Middle frontal gyrus (tissue), 1 donor: ENCODE measurements around the gene KCNK18.

Experiments
- DNase-seq: peaks from one replicate; pipeline ENCODE4 v3.0.0-alpha.2; 2015; ENCODE audit warnings: low spot score; ENCODE audit errors: extremely low spot score

The KCNK18 gene

DNA sequence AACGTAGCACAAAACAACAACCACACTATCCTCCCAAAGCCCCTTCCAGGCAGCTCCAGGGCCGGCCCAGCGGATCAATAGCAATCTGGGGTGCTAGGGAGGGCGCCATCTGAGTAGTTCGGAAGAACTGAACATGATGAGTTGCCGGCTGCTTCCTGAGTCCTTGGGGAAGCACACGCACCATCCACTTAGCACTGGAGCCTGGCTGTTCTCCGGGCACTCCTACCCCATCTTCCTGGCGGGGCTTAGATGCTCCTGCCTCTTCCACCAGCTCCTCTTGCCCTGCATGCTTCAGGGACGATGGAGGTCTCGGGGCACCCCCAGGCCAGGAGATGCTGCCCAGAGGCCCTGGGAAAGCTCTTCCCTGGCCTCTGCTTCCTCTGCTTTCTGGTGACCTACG lies at the start of gene KCNK18:
Gene KCNK18, plus strand, starts transcription at position 301 of the 400 bp plus-strand sequence. Its CDS starts 0 bp downstream, at position 301.
- DNase-seq: no peak

DNA sequence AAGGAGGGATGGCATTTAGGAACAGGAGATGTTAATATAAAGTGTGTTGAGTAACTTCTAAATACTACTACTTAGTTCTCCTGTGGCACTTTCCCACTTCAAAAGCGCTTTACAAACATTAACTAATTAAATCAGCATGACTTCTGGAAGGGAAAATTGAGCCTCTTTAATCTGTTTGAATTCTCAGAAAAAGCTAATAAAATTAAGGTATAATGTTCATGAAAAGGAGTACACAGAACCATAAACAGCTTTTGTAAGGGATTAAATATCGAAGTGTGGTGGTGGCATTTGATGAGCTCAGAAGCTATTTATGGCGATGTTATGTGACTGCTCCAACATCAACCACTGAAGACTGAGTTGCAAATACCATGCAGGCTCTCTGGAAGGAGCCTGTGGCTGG lies 49.0 kb upstream of the KCNK18 start:
- DNase-seq: no peak

DNA sequence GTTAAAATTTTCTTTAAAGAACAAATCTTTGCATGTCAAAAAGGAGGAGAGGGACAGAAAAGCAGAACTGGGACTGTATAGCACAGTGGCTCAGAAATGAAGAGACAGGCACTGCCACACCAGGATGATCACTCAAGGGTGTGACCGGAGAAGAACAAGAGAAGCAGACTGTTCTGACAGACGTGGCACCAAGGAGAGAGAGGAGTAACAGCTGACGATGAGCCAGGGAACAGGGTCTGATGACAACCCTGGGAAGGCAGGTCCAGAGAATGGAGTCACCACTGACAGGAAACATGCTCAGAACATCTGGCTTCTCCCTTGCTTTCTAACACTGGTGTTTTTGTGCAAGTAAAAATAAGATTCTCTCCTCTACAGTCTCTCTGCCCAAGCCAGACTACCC lies 44.6 kb upstream of the KCNK18 start:
- DNase-seq: no peak

DNA sequence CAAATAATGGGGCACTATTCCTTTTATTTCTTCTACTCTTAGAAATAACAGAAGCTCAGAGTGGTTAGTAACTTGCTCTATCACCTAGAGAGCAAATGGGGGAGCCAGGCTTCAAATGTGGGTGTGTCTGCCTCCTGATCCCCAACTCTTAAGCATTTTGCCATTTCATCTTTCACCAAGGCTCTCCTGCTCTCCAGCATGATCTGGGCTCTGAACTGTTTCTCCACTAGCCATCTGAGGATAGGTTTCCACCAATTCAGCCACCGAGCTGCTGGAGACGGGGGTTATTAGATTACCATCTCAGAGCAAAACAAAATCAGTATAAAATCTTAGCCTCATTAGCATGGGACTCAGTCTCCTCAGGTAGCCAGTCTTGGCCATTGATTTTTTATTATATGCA lies 39.0 kb upstream of the KCNK18 start:
- no peak for DNase-seq

DNA sequence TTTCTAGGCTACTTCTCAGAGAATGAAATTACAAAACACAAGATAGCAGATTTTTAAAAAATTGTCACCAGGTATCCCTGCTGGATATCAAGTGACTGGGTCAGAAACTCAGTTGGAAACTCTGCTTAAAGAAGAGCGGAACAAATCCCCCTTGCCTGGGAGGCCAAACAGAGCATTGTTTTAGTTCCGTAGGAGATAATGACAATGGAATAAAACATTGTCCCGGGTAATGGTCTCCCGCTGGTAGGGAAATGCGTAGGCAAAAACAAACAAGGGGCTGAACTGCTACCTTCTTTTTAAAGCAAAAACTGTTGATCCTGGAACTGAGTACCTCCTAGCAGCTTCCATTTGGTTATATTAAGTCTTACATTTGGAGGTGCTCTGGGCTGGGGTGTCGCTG lies 37.9 kb upstream of the KCNK18 start:
- no peak for DNase-seq

GRCh38 chr10:117160567-117160966 lies 36.7 kb upstream of the KCNK18 start:
- no peak for DNase-seq

DNA sequence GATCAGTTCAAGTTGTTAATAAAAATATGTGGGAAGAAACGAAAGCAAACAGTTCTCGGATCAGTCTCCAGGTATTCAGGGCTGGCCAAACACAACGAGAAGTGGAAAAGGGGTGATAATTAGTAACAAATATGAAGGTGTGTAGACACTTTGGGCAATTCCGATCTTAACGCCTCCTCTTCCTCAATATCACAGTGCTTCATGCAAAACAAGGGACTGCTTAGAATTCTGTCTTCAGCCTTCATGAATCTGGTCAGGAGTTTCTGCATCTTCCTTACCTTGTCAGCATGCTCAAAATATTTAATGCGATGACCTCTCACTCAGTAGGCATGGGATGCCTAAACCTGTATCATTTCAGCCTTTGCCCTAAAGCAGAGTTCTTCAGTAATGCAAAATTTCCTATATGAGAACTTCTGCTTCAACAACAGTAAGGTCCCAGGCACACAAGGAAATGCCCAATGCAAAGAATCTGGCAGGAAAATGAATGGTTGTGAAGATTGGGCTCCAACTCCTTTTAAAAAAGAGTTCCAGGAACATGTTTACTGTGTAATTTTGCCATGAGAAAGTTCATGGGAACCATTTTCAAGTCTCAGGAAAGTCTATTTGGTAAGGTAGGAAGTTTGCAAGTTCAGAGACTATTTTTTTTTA lies 35.8 kb upstream of the KCNK18 start:
- no peak for DNase-seq

GRCh38 chr10:117162093-117163060 lies 34.9 kb upstream of the KCNK18 start:
- DNase-seq: no peak

DNA sequence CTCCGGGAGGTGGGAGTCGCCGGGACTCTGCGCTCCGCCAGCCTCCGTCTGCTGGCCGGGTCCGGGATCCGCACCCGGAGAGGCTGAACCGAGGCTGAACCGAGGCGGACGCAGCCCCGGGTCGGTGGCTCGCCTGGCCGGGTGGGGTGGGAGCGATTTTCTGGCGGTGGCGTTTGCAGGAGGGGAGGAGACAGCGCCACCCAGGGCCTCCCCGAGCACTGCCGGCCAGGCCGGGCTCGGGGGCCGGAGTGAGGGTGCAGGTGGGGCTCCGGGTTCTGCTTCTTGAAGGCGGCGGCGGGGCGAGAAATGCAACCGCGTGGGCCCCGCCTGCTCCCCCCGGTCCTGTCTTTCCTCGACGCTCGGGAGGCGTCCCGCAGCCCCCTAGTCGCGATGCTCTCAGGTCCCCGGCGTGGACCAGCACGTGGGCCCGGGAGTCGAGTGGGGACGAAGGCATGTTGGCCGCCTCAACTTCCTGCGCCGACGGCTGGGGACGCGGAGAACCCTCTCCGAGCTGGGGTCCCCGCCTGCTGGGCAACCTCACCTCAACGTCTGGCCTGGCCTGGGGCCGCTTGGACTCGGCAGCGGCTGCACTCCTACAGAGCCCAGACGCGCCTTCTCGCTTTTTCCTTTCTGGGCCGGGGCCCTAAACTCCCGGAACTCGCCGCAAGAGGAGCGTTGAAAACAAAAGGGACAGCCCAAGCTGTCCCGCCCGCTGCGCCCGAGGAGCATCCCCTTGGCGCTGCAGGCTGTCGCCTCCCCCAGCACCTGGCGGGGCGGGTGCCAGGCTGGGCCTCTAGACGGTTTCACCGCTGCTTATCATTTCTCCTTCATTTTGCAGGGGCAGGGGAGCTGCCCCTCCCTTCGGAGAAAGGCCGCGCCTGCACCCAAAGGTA lies 34.0 kb upstream of the KCNK18 start:
- DNase-seq: no peak

DNA sequence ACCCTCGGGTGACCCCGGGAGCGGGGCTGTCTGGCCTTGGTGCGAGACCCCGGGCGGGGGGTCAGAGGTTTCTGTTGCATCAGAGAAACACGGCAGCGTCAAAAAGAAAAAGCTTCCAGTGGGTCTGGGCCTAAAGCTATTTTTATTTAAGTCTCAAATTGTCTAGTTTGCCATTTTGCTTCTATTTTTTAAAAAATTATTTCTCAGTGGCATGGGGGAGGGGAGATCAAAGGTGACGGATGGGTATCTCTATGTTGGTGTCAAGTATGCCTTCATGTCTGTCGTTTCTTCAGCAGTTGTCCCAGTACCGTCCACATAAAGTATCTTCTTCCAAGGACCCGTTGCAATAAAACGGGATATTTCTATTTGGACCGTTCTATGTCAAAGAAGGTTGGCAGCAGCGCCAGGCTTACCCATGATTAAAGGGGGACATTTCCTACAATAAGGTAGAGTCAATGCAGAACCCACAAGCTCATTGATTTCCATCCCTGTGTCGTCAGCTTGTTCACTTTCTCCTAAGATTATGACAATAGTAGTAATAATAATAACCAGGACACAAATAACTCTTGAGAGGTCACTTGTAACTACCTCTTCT lies 33.2 kb upstream of the KCNK18 start:
- DNase-seq: no peak

DNA sequence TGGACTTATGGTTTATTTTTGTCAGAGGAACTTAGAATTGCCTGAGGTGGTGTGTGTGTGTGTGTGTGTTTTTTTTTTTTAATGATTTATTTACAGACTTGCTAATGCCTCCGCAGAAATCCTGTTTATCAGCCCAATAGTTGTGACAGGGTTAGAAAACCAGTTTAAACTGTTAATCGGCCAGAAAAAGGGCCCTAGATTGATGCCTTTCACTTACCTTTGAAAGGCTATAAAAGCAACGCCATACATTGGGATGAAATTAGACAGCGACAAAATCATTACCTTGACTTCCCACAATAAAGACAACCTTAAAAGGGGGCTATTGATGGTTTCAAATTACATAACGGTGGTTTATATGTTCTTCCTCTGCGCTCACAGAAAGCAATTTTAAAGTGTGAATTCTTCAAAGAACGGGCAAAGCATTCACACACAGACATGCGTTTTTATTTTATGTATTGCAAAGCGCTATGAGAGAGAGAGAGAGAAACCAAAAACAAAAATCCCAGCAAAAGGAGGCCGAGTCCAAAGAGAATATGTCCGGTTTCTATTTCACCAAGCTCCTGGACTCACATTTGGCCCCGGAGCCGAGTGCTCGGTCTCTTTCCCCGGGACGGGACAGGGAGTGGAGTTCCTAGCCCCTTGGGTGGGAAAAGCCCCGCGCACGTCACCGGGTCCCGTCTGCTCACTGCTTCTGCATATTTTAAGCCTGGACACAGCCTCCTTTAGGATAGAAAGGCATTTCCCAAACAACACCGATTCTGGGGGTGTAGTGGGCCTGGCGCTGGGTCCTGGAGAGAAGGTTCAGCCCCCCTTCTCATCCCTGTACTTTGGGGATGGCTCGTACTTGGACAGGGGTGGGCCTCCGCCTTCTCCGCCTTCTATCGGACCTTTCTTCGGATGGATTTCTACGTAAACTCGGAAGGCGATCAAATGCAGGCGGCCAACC lies 32.4 kb upstream of the KCNK18 start:
- no peak for DNase-seq

DNA sequence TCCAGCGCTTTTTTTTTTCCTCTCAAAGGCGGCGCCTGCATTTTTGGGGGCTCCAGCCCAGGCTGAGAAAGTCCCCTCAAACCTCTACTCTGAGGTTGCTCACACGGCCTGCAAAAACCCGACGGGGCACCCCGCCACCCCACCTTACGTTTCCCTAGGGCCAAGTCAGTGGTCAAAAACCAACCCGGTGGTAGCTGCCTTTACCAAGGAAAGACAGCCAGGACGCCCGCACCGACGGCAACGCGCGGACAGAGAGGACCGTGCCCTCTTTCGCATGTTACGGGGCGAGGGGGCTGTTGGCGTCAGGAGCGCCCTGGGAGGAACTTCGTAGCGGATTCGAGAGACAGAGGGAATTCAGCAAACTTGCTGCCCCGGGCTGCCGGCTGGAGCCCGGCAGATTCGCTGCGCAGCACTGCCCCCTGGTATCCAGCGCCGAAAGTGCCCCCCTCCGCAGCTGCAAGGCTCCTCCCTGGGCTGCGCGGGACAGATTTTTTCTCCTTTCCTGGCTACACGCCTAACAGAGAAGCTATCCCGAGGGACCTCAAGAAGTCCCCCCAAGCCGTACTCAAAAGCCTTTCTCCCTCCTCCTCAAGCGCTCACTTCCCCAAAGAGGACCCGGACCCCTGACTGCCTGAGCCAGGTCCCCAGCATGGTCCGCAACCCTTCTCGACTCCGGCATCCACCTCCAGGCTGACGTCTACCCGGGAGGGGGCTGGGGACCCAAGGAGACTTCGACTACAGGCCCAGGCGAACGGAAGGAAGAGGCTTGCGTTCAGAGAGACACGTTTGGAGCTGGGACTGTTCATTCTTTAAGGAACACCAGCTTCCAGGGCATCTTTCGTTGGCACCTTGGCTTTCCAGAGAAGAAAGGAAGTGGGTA lies 31.5 kb upstream of the KCNK18 start:
- no peak for DNase-seq

DNA sequence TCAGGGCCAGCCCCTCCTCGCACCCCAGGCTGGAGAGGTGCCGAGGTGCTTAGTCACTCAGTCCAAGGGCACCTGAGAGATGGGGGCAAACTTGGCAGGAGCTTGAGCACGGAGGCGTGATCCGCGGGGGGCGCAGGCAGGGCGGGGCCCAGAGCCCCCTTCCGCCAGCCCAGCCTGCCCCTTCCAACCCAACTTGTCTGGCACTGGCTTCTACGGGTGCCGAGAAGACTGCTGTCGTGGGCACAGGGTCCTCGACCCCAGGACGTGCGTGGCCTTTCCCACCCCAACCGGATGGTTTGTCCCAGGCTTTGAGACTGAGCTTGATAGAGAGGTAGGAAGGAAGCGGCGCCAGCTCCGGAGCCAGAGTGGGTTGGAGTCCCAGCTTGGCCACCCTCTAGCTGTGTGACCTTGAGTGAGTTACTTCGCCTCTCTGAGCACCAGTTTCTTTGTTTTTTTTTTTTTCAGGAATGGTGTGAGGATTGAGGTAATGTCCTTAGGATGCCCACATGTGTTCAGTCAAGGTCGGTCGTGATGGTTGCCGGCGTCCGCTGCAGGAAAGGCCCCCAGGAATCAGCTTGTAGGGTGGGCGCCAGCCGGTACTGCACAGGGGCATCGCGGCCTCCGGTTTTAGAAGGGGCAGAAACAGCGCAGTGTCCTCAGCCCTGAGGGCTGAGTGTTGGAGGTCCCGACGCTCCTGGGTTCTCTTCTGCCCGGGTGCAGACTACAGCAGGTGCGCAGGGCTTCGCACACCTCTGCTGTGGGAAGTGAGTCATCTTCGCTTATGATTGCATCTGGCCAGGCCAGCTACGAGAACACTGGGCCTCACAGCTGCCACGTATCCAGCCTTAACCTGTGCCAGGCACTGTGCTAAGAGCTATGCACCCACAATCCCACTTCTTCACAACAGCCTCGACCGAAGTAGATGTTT lies 30.6 kb upstream of the KCNK18 start:
- DNase-seq: no peak

DNA sequence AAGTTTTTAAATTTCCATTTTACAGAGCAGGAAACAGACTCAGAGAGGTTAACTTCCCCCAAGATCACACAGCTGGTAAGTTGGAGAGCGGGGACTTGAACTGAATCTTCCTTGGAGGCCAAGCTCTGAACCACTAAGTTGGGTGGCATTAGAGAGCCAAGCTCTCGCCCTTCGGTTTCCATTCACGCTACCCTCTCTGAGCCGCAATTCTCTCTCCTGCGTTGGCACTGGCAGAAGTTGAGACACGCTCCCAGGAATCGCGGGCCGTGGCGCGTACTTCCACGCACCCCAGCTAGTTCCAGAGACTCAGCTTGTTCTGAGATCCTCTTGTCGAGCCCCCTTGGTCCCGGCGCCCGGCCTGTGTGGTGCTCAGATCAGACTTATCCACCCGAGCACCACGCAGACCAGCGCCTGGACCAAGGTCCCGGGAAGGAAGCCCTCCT lies 29.9 kb upstream of the KCNK18 start:
- no peak for DNase-seq

GRCh38 chr10:117167789-117168674 lies 29.3 kb upstream of the KCNK18 start:
- no peak for DNase-seq

GRCh38 chr10:117168729-117169128 lies 28.6 kb upstream of the KCNK18 start:
- DNase-seq: no peak

DNA sequence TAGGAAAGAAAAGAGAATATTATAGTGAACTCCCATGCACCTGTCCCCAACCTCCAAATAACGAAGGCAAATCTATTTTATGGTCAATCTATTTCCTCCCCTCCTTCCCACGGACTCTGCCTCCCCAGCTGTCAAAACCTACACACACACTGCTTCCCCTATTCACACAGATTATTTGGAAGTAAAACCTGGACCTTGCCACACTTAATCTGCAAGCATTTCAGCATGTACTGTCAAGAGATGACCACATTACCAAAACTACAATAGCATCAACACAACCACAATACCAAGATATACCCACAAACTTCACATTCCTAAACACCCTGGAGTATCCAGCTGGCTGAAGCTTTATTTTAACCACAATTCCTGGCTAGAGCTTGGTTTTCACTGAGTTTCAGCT lies 27.8 kb upstream of the KCNK18 start:
- no peak for DNase-seq
